HepG2 (cell line): ENCODE data around the gene ZNRF3. TPM values are rescaled to one million over a fixed set of nuclear protein-coding genes. Genes with fewer than 3 reads are reported as not detected.

ENCODE experiments used
- ADNP ChIP-seq: sonication (generic); formaldehyde crosslinking; IDR thresholded peaks from 2 replicates; pipeline ENCODE4 v1.4.0; 2020; ENCODE audit warnings: missing genetic modification reagents
- ARHGAP35 ChIP-seq: sonication (generic); formaldehyde crosslinking; IDR thresholded peaks from 2 replicates; pipeline ENCODE4 v1.9.0; 2022; ENCODE audit warnings: mild to moderate bottlenecking, inconsistent platforms, moderate library complexity, missing genetic modification reagents, borderline replicate concordance
- ARNTL ChIP-seq: sonication (generic); formaldehyde crosslinking; IDR thresholded peaks from 2 replicates; pipeline ENCODE4 v1.4.0; 2020; ENCODE audit warnings: mild to moderate bottlenecking, missing genetic modification reagents
- CENPX ChIP-seq: sonication (generic); formaldehyde crosslinking; IDR thresholded peaks from 2 replicates; pipeline ENCODE4 v1.9.0; 2021; ENCODE audit warnings: mild to moderate bottlenecking, missing genetic modification reagents, moderate library complexity
- CSRNP2 ChIP-seq: sonication (generic); formaldehyde crosslinking; conservative IDR thresholded peaks from 2 replicates; pipeline ENCODE4 v1.8.0; 2022; ENCODE audit warnings: low read depth, missing genetic modification reagents
- DBP ChIP-seq: sonication (generic); formaldehyde crosslinking; IDR thresholded peaks from 2 replicates; pipeline ENCODE4 v1.4.0; 2020; ENCODE audit warnings: missing genetic modification reagents; ENCODE audit errors: not compliant biosample characterization
- ELF1 ChIP-seq: sonication (generic); formaldehyde crosslinking; IDR thresholded peaks from 2 replicates; pipeline ENCODE4 v1.4.0; 2020; ENCODE audit warnings: missing genetic modification reagents
- LCORL ChIP-seq, 2 experiments: fragments of 450-650 bp in 1 of 2; sonication (generic) in 1 of 2; formaldehyde crosslinking in 1 of 2; IDR thresholded peaks; 2 replicates each; pipeline versions ENCODE4 v1.5.0 to v1.6.1; 2017 to 2020; ENCODE audit warnings: antibody characterized with exemption in 1 of 2, missing genetic modification reagents in 1 of 2
- MYPOP ChIP-seq: sonication (generic); formaldehyde crosslinking; IDR thresholded peaks from 2 replicates; pipeline ENCODE4 v1.8.1; 2023; ENCODE audit warnings: mild to moderate bottlenecking, moderate library complexity, missing genetic modification reagents
- SALL2 ChIP-seq: sonication (generic); formaldehyde crosslinking; IDR thresholded peaks from 2 replicates; pipeline ENCODE4 v1.8.1; 2023; ENCODE audit warnings: mild to moderate bottlenecking, missing genetic modification reagents, inconsistent platforms
- SRF ChIP-seq: IDR thresholded peaks from 2 replicates; pipeline ENCODE4 v1.6.1; 2011; ENCODE audit warnings: mild to moderate bottlenecking, low read depth, low read length, moderate library complexity
- SRSF9 ChIP-seq: fragments of 200-400 bp; formaldehyde crosslinking; IDR thresholded peaks from 2 replicates; pipeline ENCODE4 v1.6.1; 2018; ENCODE audit warnings: borderline replicate concordance, mild to moderate bottlenecking, low read depth, low read length; ENCODE audit not compliant: insufficient read depth, poor library complexity, severe bottlenecking
- TEF ChIP-seq: sonication (generic); formaldehyde crosslinking; IDR thresholded peaks from 2 replicates; pipeline ENCODE4 v1.5.0; 2020; ENCODE audit warnings: missing genetic modification reagents
- ZBTB34 ChIP-seq: sonication (generic); formaldehyde crosslinking; IDR thresholded peaks from 2 replicates; pipeline ENCODE4 v1.8.0; 2022; ENCODE audit warnings: mild to moderate bottlenecking, missing genetic modification reagents
- ZFAT ChIP-seq: sonication (generic); formaldehyde crosslinking; conservative IDR thresholded peaks from 2 replicates; pipeline ENCODE4 v1.8.1; 2023; ENCODE audit warnings: missing genetic modification reagents, inconsistent platforms
- ZNF20 ChIP-seq: sonication (generic); formaldehyde crosslinking; IDR thresholded peaks from 2 replicates; pipeline ENCODE4 v1.4.0; 2020; ENCODE audit warnings: mild to moderate bottlenecking, moderate library complexity, missing genetic modification reagents
- ZNF33B ChIP-seq: sonication (generic); formaldehyde crosslinking; IDR thresholded peaks from 2 replicates; pipeline ENCODE4 v1.5.1; 2020; ENCODE audit warnings: mild to moderate bottlenecking, missing genetic modification reagents
- ZNF468 ChIP-seq: sonication (generic); formaldehyde crosslinking; IDR thresholded peaks from 2 replicates; pipeline ENCODE4 v1.8.0; 2022; ENCODE audit warnings: mild to moderate bottlenecking, moderate library complexity, missing genetic modification reagents
- ZNF589 ChIP-seq: sonication (generic); formaldehyde crosslinking; conservative IDR thresholded peaks from 2 replicates; pipeline ENCODE4 v1.8.0; 2022; ENCODE audit warnings: mild to moderate bottlenecking, moderate library complexity, missing genetic modification reagents
- ZNF605 ChIP-seq: sonication (generic); formaldehyde crosslinking; IDR thresholded peaks from 2 replicates; pipeline ENCODE4 v1.8.0; 2022; ENCODE audit warnings: mild to moderate bottlenecking, missing genetic modification reagents
- ZNF7 ChIP-seq: IDR thresholded peaks from 2 replicates; pipeline ENCODE4 v1.6.1; 2016; ENCODE audit warnings: missing biosample characterization, missing genetic modification reagents
- ZNF740 ChIP-seq: sonication (generic); formaldehyde crosslinking; IDR thresholded peaks from 2 replicates; pipeline ENCODE4 v1.4.0; 2020; ENCODE audit warnings: missing genetic modification reagents
- ZNF768 ChIP-seq: sonication (generic); formaldehyde crosslinking; IDR thresholded peaks from 2 replicates; pipeline ENCODE4 v1.4.0; 2020; ENCODE audit warnings: missing genetic modification reagents
- ZZZ3 ChIP-seq: sonication (generic); formaldehyde crosslinking; IDR thresholded peaks from 2 replicates; pipeline ENCODE4 v1.4.0; 2020; ENCODE audit warnings: missing genetic modification reagents, mild to moderate bottlenecking, borderline replicate concordance
- polyA plus RNA-seq, 8 experiments: library from polyadenylated mRNA; depleted of rRNA in 3 of 8; stranded (reverse) in 7 of 8; unstranded in 1 of 8; fragments of >200 nt; fragmentation: Illumina TruSeq in 4 of 8; extraction: Trizol in 4 of 8; gene quantifications; 2 replicates each; pipeline versions ENCODE4 v1.2.1 to v1.2.3, GENCODE V29; 2011 to 2016; ENCODE audit warnings: low read depth in 4 of 8, missing spikeins in 1 of 8, mixed read lengths in 1 of 8; ENCODE audit not compliant: insufficient read depth in 1 of 8
- total RNA-seq, 5 experiments: library from RNA; depleted of rRNA; stranded (reverse); fragments of >200 nt; fragmentation: Illumina TruSeq; extraction: Trizol; gene quantifications; 2 replicates each; pipeline ENCODE4 v1.2.3, GENCODE V29; 2016; ENCODE audit warnings: low read depth in 1 of 5

Gene ZNRF3
- total and polyA plus RNA-seq, 2 of the 13 experiments (the other 11 are each of a cell fraction or from before 2014, with no cell fraction given): 20.3 to 36.7 TPM

- TF ChIP-seq CSRNP2 (CRISPR knock-in tag) (no peak), ZNF468 (CRISPR knock-in tag) (no peak), ZZZ3 (no peak), LCORL (IDR thresholded peaks at IDR 0.05) (no peak), LCORL (CRISPR knock-in tag; IDR thresholded peaks at IDR 0.05) (no peak; the same call in 1 of the 2 replicates), SRF (no peak), ZNF20 (CRISPR knock-in tag) (no peak), ELF1 (CRISPR knock-in tag) (no peak), ZBTB34 (0 out of 2 replicates have a peak, but pooled peaks have one; percentile 25), SALL2 (CRISPR knock-in tag) (no peak), ZNF589 (CRISPR knock-in tag) (no peak), CENPX (CRISPR knock-in tag) (no peak), SRSF9 (no peak), ZNF740 (no peak), ZNF768 (CRISPR knock-in tag) (peak; percentile 56; the same call in 1 of the 2 replicates), DBP (CRISPR knock-in tag) (no peak), ZFAT (no peak), ZNF7 (CRISPR knock-in tag) (no peak), ARNTL (CRISPR knock-in tag) (no peak), ZNF33B (CRISPR knock-in tag) (no peak), ZNF605 (no peak), TEF (CRISPR knock-in tag) (no peak), ADNP (CRISPR knock-in tag) (no peak), MYPOP (CRISPR knock-in tag) (peak; percentile 80), ARHGAP35 (no peak)
Measured at GRCh38 chr22:29071261-29072045, 188.1 kb downstream of the ZNRF3 start (continued).
